Cortex of kidney (tissue), 1 donor: ENCODE data around the gene FXYD5.

ENCODE experiments used
- DNase-seq: peaks from one replicate; lab custom pipeline; 2025; lab: John Stamatoyannopoulos, UW

Gene FXYD5

DNA sequence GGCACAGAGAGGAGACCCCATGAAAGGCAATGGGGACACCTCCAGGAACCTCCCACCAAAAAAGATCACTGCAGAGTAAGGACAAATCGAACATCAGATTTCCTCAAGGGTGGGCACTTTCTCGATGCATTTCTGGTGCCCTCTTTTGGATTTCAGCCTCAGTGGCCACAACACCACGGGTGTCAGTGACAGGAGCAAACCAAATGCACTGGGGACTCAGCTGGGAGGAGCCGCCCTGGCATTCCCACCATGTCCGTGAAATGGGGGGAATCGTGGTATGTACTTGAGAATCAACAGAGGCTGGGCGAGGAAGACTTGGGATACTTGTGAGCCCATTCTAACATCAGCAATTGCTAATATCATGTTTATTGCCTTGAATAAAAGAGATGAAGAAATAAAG is 57.7 kb downstream of the FXYD5 start:
- no peak for DNase-seq

DNA sequence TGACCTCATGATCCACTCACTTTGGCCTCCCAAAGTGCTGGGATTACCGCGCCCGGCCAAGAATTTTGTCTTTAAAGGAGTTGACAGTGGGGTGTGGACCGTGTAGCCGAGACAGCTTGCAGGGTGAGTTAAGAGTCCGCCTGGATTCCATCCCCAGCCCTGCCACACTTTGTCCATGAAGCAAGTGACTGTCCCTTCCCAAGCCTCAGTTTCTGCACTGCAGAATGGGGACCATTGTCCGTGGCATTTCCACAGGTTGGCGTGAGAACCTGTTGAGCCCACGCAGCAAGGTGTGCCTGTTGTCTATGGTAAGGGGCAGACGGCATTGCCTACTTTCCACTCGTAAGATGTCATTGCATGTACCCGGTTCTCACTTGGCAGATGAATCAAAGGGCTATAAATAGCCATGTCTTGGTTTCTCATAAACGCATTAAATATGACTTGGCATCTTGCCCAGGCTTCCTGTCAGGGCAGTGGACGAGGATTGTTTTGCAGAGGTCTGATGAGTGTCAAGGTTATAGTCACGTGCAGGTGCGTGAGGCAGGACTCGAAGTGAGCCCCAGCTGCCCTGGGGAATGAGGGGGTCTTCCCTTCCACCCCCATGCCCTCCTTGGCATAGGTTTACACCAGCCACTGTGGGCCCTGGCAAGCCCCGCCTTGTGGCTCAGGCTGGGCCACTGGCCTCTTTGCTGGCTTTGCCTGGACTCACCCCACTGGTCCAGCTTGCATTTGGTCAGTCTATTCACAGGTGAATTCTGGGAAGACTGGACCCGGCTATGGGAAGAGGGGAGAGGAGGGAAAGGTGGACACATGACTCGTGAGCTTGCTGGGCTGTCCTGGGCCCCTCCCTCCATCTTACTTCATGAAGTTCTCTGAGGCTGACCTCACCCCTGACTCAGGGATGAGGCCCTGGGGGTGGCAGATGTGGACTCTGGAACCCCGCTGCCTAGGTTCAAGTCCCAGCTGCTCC is 59.4 kb downstream of the FXYD5 start:
- no peak for DNase-seq

DNA sequence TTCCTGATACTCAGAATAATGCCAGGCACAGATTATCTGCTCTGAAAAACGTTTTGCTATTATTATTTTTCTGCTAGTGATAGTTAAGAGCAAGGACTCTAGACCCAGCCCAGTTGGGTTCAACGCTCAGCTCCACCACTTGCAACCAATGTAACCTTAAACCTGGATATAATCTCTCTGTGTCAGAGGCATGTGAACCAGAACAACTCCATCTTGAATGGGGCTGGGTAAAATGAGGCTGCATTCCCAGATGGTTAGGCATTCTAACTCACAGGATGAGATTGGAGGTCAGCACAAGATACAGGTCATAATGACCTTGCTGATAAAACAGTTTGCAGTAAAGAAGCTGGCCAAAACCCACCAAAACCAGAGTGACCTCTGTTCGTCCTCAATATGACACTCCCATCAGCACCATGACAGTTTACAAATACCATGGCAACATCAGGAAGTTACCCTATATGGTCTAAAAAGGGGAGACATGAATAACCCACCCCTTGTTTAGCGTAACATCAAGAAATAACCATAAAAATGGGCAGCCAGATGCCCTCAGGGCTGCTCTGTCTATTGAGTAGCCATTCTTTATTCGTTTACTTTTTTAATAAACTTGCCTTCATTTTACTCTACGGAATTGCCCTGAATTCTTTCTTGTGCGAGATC is 60.4 kb downstream of the FXYD5 start:
- DNase-seq: no peak

DNA sequence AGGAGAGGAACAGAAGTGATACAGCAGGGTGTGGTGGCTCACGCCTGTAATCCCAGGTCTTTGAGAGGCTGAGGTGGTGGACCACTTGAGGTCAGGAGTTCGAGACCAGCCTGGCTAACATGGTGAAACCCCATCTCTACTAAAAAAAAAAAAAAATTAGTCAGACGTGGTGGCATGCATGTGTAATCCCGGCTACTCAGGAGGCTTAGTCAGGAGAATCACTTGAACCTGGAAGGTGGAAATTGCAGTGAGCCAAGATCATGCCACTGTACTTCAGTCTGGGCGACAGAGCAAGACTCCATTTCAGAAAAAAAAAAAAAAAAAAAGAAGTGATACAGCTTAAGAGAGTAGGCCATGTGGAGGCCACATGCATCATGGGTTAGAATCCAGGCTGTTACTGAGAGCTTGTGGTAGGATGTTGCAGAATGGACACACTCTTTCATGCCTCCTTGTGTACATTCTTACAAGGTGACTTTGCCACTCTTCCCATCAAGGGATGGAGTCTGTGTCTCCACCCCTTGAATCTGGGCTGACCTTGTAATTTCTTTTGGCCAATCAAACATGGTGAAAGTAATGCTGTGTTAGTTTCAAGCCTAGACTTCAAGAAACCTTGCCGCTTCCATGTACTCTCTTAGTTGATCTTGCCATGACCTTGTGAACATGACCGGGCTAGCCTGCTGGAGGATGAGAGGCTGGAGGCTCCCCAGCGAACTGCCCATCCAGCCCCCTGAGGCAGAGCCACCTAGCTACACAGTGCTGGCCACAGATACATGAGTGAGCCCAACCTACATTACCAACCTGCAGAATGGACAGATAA is 61.7 kb downstream of the FXYD5 start:
- DNase-seq: no peak

DNA sequence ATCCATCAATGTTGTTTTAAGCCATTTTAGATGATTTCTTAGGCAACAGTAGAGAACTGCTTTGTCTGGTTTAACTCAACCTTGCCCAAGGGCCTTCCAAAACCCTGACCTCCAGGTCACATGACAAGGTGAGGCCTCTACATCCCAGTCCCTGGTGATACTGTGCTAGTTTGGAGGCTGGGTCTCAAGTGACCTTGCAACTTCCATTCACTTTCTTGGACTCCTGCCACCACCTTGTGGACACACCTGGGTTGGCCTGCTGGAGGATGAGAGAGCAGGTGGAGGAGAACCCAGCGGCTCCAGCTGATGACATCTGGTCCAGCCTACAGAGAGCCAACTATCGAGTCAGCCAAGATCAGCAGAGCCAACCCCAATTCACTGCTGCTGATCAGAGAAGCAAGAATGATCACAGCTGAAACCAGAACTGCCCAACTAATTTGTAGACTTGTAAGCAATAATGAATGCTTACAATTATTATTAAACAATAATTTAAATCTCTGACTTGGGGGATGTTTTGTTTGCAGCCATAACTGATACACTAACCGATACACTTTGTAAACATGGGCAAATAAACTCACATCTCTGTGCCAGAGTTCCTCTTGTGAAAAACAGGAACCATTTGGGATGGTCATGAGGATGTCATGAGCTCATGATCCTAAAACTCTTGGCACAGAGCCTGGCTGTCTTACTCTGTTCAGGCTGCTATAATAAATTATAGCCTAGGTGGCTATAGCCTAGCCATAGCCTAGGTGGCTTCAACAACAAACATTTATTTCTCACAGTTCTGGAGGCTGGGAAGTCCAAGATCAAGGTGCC is 62.5 kb downstream of the FXYD5 start:
- no peak for DNase-seq

DNA sequence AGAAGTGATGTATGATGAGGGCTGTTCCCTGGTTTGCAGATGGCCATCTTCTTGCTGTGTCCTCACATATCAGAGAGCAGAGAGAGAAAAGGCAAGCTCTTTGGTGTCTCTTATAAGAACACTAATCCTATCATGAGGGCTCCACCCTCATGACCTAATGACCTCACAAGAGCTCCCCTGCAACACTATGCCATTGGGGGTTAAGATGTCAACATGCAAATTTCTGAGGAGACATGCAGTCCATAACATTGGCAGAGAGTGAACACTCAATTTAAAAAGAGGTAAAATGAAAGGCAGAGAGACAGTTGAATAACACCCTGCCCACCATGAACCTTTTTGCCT is 63.1 kb downstream of the FXYD5 start:
- DNase-seq: no peak

DNA sequence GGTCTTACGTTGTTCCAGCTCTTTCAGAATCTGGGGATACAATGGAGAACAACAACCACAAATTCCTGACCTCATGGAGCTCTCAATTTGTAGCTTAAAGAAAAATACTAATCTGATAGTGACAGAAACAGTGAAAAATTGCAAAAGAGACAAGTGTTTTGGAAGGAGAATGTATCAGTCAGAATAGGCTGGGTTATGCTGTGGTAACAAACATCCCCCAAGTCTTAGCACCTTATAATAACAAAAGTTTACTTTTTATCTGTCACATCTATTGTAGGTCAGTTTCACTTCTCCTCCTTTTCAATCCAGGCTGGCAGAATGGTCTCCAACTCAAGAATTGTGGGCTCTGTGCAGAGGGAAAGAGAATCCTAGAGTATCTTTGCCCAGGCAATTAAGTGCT is 64.5 kb downstream of the FXYD5 start:
- DNase-seq: no peak
